ENCODE results near the gene TMEM117. TPM values are rescaled to one million over a fixed set of nuclear protein-coding genes. Genes with fewer than 3 reads are reported as not detected.

TMEM117 gene
- total and polyA plus RNA-seq, 11 donors: 3.7 to 13.5 (median 7.3) TPM

DNA sequence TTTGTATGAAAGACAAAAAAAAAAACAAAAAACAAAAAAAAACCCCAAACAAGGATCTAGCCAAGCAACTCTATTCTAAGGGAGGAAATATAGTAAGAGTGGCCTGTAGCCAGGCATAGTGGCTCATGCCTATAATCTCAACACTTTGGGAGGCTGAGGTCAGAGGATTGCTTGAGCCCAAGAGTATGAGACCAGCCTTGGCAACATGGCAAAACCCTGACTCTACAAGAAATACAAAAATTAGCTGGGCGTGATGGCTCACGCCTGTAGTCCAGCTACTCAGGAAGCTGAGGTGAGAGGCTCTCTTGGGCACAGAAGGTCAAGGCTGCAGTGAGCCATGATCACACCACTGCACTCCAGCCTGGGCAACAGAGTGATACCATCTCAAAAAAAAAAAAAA, 47.9 kb downstream of the TMEM117 start:
- no peak overlapping the region for H3K27ac ChIP-seq
- TF ChIP-seq POLR2A (IDR thresholded peaks at IDR 0.05): no peak
- TF ChIP-seq, protein P1, sequence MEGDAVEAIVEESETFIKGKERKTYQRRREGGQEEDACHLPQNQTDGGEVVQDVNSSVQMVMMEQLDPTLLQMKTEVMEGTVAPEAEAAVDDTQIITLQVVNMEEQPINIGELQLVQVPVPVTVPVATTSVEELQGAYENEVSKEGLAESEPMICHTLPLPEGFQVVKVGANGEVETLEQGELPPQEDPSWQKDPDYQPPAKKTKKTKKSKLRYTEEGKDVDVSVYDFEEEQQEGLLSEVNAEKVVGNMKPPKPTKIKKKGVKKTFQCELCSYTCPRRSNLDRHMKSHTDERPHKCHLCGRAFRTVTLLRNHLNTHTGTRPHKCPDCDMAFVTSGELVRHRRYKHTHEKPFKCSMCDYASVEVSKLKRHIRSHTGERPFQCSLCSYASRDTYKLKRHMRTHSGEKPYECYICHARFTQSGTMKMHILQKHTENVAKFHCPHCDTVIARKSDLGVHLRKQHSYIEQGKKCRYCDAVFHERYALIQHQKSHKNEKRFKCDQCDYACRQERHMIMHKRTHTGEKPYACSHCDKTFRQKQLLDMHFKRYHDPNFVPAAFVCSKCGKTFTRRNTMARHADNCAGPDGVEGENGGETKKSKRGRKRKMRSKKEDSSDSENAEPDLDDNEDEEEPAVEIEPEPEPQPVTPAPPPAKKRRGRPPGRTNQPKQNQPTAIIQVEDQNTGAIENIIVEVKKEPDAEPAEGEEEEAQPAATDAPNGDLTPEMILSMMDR (IDR thresholded peaks at IDR 0.05): no peak
- intact Hi-C loops (cut with DNase I): loop anchor here (2.0 to 10.0 kb wide), 10 partner anchors 77 to 439 kb away; partner anchors contain the start of genes IRAK4 (in 4 of the 10), PUS7L (in 4 of the 10) and TWF1 (in 4 of the 10)

DNA sequence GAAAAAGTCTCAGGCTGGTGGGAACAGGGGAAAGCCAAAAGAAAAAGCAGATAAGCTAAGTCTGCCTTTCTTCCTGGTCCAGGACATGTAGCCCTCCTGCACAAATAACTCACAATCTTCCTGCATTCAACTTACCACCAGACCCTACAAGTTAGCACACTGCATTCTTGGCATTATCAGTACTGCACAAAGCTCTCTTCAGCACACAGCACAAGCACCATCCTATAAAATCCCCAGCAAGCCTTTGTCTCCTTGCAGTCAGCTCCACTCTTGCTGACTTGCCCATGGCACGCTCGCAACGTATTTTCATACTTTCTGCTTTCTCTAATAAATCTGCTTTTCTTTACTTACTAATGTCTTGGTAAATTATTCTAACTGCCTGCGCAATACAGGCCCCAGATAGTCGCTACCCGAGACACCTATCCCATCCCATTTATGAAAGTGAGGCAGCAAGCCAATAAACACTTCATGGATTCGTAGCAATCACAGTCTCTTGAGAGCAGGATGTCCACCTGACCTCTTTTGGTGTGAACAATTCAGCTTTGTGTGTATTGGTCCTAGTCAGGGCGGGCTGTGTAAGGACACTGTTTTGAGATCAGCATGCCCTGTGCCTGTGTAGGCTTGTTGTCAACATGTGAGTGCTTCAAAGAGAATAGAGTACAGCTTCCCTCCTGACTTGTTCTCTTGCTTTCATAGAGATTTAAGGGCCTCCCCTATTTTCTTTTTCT, 49.0 kb downstream of the TMEM117 start:
- WGBS, 4 donors: 48 to 62% (median 56%) methylated on average over 8 of the region's 8 CpGs
- H3K4me3 ChIP-seq: no peak overlapping the region
- DNase-seq (peak in 2 of 5 donors; percentile 15 to 36), ATAC-seq (peak; percentile 88 to 97 (median 90))
- intact Hi-C loops (cut with DNase I): loop anchor here (5.0 to 10.0 kb wide), 8 partner anchors 80 to 440 kb away; partner anchors contain the start of genes IRAK4 (in 4 of the 10), PUS7L (in 4 of the 10) and TWF1 (in 2 of the 10)
- H3K27ac ChIP-seq: peak overlapping the region in 8 of 12 donors; percentile 23 to 66 (median 50)
- no peaks in the 10 kb centered on the region for H3K27me3 ChIP-seq
- no peaks in the 10 kb centered on the region for H3K36me3 ChIP-seq
- no peaks in the 10 kb centered on the region for H3K9me3 ChIP-seq
- H3K4me1 ChIP-seq: peaks cover 0 to 8% (median 0%) of the 10 kb centered on the region in 12 donors
- TF ChIP-seq, protein P1 (IDR thresholded peaks at IDR 0.05): no peak
- no peak for TF ChIP-seq POLR2A (IDR thresholded peaks at IDR 0.05)

More for the DNA sequence above, 47.9 kb downstream of the TMEM117 start:
- no peak overlapping the region for H3K4me3 ChIP-seq
- peaks cover 0 to 8% (median 0%) of the 10 kb centered on the region in 12 donors for H3K4me1 ChIP-seq
- H3K27me3 ChIP-seq: no peaks in the 10 kb centered on the region
- H3K9me3 ChIP-seq: no peaks in the 10 kb centered on the region
- H3K36me3 ChIP-seq: no peaks in the 10 kb centered on the region
- WGBS, 4 donors: 78 to 96% (median 90%) methylated on average over 2 of the region's 2 CpGs
- ATAC-seq (no peak), DNase-seq (no peak)

DNA sequence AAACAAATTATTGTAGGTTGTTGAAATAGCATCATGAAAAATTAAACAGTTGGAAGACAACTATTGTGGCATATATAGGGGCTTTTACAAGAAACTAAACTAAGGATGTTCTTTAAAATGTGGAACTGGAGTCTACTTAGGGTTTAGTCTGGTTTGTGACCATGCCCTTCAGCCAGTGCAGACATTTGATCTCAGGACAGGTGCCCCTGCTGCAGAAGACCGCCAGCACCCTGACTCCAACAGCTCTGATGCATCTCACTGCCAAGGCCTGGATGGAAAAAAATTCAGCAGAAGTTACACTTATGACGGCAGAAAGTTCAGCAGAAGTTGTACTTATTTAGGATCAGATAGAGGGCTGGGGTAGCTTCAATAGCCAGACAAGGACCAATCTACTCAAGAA, 51.5 kb downstream of the TMEM117 start:
- no peaks in the 10 kb centered on the region for H3K9me3 ChIP-seq
- no peaks in the 10 kb centered on the region for H3K36me3 ChIP-seq
- H3K27ac ChIP-seq: no peak overlapping the region
- H3K4me3 ChIP-seq: no peak overlapping the region
- 86 to 97% (median 92%) methylated on average over 2 of the region's 2 CpGs for WGBS, 4 donors
- intact Hi-C loops (cut with DNase I): loop anchor here in 6 of 10 donors (10.0 kb wide), 4 partner anchors 83 to 443 kb away; partner anchors contain the start of genes TWF1 (in 2 of the 6), IRAK4 (in 1 of the 6) and PUS7L (in 1 of the 6)
- DNase-seq (no peak), ATAC-seq (no peak)
- H3K27me3 ChIP-seq: no peaks in the 10 kb centered on the region
- TF ChIP-seq POLR2A (IDR thresholded peaks at IDR 0.05): no peak
- TF ChIP-seq, protein P1 (IDR thresholded peaks at IDR 0.05): no peak
- H3K4me1 ChIP-seq: peaks cover 0 to 8% (median 0%) of the 10 kb centered on the region in 12 donors

DNA sequence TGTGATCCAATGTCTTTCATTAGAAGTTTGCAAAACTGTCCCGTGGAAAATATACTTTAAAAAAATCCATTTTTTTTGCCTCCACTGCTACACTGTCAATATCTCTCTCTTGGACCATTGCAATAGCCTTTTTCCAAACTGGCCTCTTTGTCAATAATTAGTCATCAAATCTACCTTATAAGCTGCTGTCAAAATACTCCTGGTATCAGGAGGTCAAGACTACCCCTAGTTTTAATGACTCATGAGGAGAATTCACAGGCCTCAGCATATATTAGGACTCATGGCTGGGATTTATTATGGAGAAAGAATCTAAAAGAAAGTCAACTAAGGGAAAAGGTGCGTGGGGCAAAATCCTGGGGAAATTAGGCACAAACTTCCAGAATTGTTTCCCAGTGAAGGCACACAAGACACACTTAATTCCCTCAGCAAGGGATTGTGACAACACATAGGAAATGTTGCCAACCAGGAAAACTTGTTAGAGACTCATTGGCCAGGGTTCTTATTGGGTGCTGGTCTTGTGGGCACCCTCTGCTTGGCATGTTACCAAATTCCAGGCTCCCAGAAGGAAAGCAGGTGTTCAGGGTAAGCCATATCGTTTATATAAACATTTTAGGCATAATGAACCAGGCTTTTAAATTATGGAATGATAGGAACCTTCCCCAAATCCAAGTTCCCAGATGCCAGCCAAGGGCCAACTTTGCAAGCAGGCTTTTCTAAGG, 56.1 kb downstream of the TMEM117 start:
- ATAC-seq (no peak), DNase-seq (no peak)
- Histone ChIP-seq H3K27ac (no peak overlapping the region), H3K9me3 (no peaks in the 10 kb centered on the region), H3K4me1 (no peaks in the 10 kb centered on the region), H3K27me3 (no peaks in the 10 kb centered on the region), H3K4me3 (no peak overlapping the region), H3K36me3 (no peaks in the 10 kb centered on the region)
- intact Hi-C loops (cut with DNase I): no loop called here
- WGBS, 4 donors: 73 to 87% (median 81%) methylated on average over 3 of the region's 3 CpGs
- TF ChIP-seq, protein P1 (IDR thresholded peaks at IDR 0.05): no peak
- no peak for TF ChIP-seq POLR2A (IDR thresholded peaks at IDR 0.05)
